Stimulated activated CD4-positive, alpha-beta T cell treated with anti-CD3 and anti-CD28 coated beads, Interleukin-2, amount 100 ng/mL, for 4 hours (primary cell): ENCODE measurements around the gene HDLBP.
"Not testable (repeated sequence)": the region's sequence is repeated elsewhere in the genome, so short reads cannot be mapped to it uniquely, and the experiment has no call there.

Experiments
- DNase-seq: peaks from one replicate; pipeline ENCODE4 v3.0.0-alpha.2; 2020; ENCODE audit warnings: low read depth

HDLBP gene

DNA sequence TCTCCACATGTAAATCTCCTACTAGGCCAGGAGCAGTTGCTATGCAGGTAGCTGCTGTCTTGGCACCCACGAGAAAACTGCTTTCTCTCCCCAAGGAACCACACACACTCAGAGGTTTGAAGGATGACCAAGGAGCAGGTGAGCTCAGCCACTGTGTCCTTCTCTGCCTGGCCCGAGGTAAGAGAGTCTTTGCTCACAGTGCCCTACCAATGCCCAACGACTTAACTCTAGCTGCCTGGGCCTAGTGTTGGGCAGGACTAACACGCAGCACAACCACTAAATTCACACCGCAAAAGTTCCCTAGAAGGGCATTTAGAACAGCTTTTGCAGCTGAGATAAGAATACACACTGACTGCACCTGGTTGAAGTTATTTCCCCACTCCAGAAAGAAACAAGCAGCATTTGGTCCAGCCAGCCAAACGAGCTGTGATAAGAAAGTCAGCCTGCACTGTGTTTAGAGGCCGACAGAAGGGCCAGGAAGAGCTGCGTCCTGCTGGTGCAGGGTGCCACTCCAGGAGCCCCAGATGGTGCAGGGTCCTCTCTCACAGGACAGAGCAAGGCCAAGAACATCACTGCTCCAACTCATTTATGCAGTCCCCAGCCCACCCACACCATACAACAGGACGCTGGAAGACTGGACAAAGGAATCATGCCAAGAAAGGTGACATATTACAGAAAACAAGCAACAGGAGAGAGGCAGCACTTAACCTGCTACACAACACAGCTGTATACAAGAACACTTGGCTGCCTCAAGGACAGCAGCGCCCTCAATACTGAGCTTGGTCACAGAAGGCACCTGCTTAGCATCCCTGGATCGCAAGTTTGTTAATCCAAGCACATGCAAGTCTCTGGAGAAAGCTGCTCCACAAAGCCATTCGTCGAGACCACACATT lies 12.5 kb downstream of the HDLBP start:
- no peak for DNase-seq

DNA sequence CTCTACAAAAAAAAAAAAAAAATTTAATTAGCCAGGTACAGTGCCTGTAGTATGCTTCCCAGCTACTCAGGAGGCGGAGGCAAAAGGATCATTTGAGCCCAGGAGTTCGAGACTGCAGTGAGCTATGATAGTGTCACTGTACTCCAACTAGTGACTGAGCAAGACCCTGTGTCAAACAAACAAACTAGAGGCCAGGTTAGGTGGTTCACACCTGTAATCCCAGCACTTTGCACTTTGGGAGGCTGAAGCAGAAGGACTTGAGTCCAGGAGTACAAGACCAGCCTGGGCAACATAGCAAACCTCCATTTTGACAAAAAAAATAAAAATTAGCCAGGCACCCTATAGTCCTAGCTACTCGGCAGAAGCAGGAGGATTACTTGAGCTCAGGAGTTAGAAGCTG lies 13.4 kb downstream of the HDLBP start:
- no peak for DNase-seq

DNA sequence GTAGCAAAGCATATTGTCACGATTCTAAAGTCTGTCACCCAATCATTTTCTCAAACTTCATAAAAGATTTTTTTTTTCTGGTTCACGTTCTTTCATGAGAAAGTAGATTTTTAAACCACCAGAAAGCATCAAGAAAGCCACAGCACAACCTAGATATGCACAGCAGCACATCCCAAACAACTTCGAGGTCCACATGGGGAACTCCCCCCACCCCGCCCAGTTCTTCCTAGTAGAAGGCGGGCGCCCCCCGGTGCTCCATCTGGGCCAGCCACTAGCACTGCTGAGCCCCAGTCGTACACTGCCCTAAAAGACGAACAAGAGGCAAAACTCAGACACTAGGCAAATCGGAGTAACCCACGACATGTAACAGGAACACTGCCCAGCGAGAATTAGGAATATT lies 15.5 kb downstream of the HDLBP start:
- DNase-seq, result no peak

DNA sequence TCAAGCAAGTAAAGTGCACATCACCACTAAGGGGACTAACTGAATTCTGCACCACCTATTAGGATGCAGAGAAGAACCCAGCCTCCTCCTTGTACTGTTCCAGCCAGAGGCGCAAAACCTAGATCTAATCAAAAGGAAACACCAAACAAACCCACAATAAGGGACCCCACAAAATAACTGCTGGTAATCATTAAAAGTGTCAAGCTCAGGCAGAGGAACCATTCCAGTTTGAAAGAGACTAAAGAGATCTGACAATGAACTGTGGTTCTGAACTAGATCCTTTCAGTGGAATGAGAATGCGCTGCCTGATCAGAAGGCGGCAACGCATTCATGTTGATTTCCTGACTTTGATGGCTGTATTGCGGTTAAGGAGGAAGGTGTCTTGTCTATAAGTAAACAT lies 16.8 kb downstream of the HDLBP start:
- no peak for DNase-seq

DNA sequence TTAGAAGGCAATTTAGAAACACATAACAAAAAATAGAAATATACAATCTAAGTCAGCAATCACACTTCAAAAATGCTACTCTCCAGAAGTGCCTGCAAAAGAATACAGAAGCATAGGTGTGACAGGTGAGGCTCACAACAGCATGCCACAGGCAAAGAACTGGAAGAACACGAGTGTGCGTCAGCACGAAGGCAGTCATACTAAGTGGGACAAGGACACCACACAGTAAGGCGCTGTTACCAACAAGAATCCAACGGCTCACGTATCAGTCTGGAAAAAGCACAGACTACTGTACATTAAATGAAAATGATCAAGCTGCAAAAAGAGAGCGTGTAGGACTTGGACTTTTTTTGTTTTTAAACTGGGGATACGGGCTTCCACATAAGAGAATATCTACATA lies 18.7 kb downstream of the HDLBP start:
- no peak for DNase-seq

DNA sequence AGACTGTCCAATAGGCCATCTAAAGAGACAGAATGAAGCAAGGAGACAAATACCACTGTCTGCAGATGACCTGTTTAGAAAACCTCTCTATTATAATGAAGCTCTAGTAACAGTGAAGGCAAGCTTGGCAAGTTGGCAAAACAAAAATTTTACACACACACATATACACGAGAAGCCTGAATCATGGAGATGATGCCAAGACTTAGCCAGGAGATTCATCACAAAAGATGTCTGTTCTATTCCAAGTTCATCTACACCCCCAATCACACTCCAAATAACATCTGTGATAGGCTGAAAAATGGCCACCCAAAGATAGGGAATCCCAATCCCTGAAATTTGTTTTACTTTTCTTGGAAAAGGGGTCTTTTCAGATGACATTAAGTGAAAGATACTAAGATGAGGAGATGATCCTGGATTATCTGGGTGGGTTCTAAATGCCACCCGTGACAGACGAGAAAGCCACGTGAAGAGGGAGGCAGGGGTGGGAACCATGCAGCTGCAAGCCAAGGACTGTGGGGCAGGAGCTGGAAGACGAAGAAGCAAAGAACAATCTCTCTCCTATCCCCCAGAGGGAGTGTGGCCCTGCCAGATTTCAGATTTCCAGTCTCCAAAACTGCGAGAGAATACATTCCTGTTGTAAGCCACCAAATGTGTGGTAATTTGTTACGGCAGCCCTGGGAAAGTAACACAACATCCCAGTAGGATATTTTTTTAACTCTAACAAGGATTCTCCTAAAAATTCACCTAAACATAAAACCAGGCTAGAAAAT lies 20.0 kb downstream of the HDLBP start:
- no peak for DNase-seq

DNA sequence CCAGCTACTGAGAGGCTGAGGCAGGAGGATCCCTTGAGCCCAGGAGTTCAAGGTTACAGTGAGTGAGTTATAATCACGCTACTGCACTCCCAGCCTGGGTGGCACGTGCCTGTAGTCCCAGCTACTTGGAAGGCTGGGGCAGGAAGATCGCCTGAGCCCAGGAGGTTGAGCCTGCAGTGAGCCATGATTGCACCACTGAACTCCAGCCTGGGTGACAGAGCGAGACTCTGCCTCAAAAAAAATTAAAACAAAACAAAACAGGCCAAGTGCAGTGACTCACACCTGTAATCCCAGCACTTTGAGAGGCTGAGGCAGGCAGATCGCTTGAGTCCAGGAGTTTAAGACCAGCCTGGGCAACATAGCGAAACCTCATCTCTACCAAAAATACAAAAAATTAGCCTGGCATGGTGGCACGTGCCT lies 22.1 kb downstream of the HDLBP start:
- DNase-seq, result not testable (repeated sequence)

DNA sequence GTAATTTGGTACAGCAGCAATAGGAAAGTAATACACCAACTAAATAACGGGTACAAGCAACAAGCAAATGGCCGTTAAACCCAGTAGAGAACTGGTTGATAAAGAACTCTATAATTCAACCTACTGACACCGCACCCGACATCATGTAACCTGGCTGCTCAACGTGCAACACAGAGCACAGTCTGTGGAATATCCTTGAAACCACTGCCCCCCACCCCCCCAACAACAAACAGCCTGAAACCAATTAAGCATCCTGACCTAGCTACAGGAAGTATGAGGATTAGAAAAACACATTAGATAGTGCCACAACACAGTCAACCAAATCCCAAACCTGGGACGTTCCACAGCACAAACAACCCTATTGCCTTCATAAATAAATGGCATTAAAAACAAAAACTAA lies 23.5 kb downstream of the HDLBP start:
- DNase-seq, result no peak

DNA sequence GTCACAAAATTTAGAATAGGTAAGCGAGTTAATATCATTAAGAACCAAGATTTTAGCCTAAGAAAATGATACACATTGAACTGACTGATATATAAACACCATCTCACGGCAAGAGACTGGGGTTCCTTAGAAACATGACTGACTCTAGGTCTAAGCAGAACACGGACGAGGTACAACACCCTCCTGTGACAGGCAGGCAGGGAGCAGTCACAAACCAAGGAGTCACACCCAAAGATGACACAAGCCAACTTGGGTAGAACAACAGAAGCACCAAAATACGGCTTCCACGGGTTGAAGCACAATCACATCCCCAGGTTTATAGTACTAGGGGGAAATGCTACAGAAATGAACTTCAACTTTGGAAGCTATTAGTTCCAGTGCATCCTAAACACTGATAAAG lies 24.3 kb downstream of the HDLBP start:
- DNase-seq, result no peak

DNA sequence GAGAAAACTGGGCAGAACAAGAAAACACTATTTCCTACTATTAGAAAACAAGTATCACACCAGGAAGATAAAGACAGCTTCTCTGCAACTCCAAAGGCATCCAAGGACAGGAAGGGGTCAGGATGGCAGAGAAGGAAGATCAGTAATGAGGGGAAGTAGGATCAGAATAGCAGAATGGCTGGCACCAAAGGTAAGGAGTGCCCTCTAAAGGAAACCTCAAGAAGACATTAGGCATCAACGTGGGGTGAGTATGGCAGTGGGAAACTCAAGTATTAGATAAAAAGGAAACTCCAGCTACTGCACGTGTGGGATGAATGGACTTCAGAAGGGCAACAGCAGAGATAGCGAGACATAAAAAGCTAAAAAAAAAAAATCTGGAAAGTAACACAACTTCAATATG lies 25.9 kb downstream of the HDLBP start:
- DNase-seq, result no peak

DNA sequence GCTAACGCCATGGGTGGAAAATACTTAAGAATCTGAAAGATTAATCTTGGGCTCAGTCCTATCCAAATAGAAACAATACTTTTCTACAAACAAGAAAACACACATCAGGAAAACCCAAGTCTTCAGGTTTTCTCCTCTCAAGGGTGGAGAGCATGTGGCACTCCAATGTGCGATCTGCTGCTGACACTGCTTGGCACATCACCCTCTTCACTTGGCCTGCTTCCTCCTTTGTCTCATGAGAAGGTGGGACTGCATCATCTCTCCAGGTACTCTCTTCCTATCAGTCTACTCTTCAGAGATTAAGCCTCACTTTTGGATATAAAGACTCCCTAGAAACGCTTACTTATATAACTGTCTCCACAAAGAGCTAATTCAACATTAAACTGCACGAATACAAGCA lies 26.4 kb downstream of the HDLBP start:
- no peak for DNase-seq

DNA sequence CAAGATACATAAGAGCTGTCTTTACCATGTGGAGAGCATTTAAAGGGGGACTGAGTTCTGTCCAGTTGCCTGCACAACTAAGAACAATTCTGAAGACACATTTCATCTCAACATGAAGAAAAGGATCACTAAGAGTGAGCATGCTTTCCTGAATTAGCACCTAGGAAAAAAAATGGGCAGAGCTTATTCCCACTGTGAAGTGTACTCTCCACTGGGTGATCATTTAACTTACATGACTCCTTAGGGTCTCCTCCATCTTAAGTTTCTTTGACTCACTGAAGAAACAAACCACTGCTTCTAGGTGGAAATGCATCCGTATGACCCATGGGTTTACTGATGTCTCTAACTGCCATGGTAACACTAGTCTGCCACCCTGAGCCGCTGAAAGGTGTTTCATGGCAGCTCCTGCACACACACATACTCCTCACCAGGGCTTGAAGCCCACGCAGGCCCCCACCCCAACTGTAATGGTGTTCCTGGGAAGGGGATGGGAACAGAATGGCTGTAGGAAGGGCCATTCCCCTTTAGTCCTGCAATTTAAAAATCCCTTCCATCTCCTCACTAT lies 27.1 kb downstream of the HDLBP start:
- no peak for DNase-seq

DNA sequence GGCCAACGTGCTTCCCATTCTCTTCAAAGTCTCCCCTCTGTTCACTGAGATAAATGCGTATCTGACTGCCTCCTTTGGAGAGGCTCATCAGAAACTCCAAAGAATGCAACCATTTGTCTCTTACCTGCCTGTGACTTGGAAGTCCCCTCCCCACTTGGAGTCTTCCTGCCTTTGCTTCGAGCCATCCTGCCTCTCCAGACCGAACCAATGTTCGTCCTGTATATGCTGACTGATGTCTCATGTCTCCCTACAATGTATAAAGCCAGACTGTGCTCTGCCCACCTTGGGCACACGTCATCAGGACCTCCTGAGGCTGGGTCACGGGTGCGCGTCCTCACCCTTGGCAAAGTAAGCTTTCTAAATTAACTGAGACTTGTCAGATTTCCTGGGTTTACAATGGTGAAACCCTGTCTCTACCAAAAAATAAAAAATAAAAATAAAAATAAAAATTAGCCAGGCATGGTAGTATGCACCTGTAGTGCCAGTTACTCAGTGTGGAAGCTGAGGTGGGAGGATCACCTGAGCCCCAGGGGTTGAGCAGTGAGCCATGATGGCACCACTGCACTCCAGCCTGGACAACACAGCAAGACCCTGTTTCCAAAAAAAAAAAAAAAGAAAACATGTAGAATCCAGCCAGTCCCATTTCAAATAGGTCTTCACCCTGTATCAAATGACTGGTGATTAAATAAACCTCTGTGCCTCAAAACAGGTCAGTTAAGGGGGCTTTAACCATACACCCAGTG lies 29.0 kb downstream of the HDLBP start:
- DNase-seq, result no peak

DNA sequence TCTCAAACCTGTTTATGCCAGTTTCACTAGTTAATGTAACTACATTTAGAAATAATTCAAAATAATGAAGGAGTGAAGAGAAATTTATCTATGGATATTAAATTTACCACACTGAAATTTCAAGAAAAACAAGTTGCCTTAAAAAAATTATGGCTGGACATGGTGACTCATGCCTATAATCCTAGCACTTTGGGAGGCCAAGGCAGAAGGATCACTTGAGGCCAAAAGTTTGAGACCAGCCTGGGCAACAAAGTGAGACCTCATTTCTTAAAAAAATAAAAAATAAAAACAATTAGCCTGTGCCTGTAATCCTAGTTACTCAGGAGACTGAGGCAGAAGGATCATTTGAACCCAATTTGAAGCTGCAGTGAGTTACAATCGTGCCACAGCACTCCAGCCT lies 29.9 kb downstream of the HDLBP start:
- DNase-seq, result no peak

DNA sequence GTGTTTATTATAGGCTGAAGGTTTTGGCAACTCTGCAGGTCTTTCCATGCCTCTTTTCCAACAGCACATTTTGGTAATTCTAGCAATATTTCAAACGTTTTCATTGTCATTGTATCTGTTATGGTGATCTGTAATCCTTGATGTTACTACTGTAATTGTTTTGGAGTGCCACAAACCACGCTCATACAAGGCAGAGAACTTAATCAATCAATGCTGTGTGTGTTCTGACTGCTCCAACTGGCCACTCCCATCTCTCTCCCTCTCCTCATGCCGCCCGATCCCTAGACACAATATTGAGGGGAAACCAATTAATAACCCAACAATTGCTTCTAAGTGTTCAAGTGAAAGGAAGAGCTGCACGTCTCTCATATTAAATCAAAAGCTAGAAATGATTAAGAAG lies 32.9 kb downstream of the HDLBP start:
- DNase-seq, result no peak

DNA sequence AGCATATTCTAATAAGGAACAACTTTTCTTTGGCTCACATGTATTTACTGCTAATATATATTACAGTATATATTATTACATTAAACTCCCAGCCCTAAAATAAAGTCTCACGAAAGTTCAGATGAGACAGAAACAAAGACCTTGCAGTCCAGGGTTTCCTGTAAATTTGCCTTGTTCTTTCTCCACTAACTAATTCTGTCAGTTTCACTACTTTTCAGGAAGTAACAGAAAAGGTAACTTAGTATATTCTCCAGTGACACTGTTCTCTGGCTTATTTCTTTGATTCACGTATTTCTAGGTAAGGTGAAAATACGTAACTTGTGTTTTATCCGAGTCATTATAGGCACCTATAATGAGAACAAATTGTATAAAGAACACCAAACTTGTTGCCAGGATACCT lies 35.2 kb downstream of the HDLBP start:
- no peak for DNase-seq

DNA sequence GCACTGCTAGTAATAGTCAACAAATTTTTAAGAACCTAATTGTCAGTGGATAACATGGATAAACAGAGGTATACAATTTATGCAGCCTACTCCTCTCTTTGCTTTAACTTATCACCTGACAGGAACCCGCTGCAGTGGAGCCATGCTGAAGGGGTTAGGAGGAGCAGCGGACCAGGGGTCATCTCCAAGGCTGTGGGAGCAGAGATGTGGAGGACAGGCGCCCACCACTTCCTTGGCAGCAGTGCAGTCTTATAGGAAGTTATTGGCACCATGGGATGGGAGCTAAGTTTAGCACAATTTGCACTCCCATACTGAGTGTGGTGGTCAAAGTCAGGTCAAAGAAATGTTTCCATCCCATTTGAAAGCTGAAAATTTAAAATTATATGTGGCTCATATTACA lies 35.6 kb downstream of the HDLBP start:
- DNase-seq, result no peak

DNA sequence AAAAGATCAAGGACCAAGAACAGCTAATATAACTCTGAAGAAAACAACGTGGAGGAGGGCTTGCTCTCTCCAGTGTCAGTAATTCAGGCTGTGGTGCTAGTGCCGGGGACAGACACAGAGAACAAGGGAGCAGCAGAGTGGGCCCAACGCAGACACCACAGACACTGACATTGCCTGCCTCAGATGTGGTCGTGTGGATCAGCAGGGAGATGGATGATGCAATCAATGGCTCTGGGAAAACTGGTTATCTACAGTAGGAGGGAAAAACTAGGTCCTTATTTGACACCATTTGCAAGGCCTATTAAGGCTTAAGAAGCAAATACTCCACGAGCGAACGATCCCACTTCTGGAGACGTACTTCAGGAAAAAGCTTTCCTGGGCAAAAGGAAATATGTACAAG lies 36.1 kb downstream of the HDLBP start:
- DNase-seq, result no peak

DNA sequence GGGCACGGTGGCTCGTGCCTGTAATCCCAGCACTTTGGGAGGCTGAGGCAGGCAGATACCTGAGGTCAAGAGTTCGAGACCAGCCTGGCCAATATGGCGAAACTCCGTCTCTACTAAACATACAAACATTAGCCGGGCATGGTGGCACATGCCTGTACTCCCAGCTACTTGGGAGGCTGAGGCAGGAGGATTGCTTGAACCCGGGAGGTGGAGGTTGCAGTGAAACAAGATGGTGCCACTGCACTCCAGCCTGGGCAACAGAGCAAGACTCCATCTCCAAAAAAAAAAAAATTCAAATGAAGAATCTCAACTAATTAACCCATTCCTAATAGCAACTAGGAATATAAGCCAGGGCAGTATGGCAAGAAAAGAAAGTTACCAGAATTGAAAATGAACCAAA lies 37.2 kb downstream of the HDLBP start:
- DNase-seq, result not testable (repeated sequence)

DNA sequence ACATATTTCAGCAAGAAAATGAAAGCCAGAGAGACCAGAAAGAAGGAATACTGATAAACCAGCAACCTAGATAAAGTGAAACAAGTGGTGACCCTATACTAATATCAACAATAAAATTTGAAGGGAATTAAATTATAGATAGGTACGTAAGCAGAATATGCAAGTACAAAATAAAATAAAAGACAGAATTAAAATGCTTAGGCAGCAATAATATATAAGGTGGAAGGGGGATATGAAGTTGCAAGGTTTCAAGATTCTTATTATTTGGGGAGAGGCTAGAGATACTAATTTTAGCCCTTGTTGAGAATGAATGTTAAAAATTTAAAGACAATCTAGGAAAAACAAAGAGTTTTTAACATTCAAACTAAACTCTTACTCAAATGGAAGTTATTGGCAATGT lies 39.6 kb downstream of the HDLBP start:
- DNase-seq, result no peak

DNA sequence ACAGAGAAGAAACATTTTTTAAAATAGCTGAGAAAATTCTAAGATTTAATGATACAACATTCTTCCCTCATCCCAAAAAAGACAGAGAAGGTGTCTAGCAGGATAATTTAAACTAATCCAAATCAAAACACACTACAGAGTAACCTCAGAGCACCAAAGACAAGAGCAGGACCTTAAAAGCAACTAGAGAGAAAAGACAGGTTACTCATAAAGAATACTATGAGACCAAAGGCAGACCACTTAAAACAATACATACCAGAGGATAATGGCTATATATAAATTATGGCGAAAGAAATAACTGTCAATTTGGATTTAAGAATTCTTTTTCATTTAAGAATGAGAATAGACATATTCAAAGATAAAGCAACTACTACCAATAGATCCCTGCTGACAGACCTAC lies 40.0 kb downstream of the HDLBP start:
- no peak for DNase-seq

DNA sequence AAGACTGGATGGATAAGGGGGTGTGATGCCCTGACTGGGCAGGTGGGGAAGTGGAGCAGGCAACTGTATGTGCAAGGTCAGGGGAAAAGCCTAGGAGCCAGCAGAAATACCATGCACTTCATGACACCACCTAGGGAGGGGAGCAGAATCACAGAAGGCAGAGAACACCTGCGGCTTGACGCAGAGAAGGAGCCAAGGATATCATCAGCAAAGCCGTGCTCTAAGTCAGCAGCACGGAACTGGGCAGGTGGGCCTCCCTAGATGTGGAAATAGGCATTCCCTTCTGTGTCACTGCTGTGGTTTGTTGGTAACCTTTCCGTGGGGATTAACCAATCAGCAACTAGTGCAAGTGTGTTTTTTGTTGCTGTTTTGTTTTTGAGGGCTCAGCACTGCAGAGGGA lies 41.3 kb downstream of the HDLBP start:
- no peak for DNase-seq
